Mucosa of descending colon (tissue), 3 donors: ENCODE measurements around the gene DOK6. TPM values are rescaled to one million over a fixed set of nuclear protein-coding genes. Genes with fewer than 3 reads are reported as not detected.

ENCODE experiments used
- ATAC-seq: fragments of 200-7000 bp; cut with Tn5 transposase; one replicate; pipeline ENCODE4 v1.9.1; 2020; ENCODE audit warnings: mild to moderate bottlenecking, moderate library complexity
- DNase-seq, 3 donors: peaks; one replicate each; pipeline ENCODE4 v3.0.0-alpha.2; 2020
- H3K36me3 ChIP-seq: fragments of 200-600 bp; one replicate; pipeline ENCODE4 v1.8.0; 2021; ENCODE audit warnings: low read depth, mild to moderate bottlenecking
- H3K4me1 ChIP-seq: fragments of 200-600 bp; one replicate; pipeline ENCODE4 v1.8.0; 2021; ENCODE audit warnings: low read depth, mild to moderate bottlenecking
- H3K4me3 ChIP-seq: fragments of 200-600 bp; one replicate; pipeline ENCODE4 v1.8.0; 2021; ENCODE audit warnings: mild to moderate bottlenecking
- H3K9me3 ChIP-seq: fragments of 200-600 bp; one replicate; pipeline ENCODE4 v1.8.0; 2021; ENCODE audit warnings: mild to moderate bottlenecking
- intact Hi-C, 2 donors: fragments of 100-400 bp; cut with DNase I in 1 of 2; cut with micrococcal nuclease in 1 of 2; formaldehyde crosslinking; loops; one replicate each; pipeline versions ENCODE4 v1.11.0 to v1.11.1; 2022; cut with DNase I, micrococcal nuclease
- total RNA-seq, 3 donors: library from RNA; stranded (reverse); fragmentation: NEBNext Ultra II Directional in 2 of 3; extraction: Animal tissue kit (Norgen Biotek cat#: 25700) in 2 of 3; gene quantifications; one replicate each; pipeline versions ENCODE4 v1.2.1 to v1.2.4, GENCODE V29; 2021 to 2023
- TF ChIP-seq, protein P1 (sequence below): fragments of 200-600 bp; IDR thresholded peaks from one replicate; pipeline ENCODE4 v1.8.0; 2022; ENCODE audit warnings: antibody characterized with exemption, mild to moderate bottlenecking
- donor health status: DM: no; HTN: no; CAD: no; lungs with moderate emphysema.
- donor health status: DM: no; HTN: no; CAD: no.
- donor health status: DM: no; HTN: yes; CAD: no.

Gene DOK6
- total RNA-seq, 3 donors from 2014 or later: 0.12 to 2.2 (median 0.72) TPM

DNA sequence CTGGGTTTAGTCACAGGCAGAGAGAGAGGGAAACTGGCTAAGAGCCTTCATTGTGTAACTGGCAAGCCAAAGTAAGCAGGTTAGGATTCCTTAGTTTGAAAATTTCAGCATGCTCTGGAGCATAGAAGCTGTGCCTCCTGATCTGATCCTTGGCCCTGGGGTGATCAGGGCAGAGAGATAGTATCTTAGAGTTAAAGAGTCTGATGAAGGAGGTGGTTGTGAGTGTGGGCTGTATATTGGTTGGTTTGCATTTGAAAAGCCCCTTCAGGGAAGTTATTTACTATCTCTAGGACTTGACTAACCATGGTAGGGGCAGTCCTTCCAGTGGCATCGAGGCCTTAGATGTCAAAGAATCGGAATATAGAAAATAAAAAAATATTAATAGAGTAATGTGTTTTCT lies 316.9 kb downstream of the DOK6 start:
- Histone ChIP-seq H3K36me3 (no peaks in the 10 kb centered on the region), H3K4me3 (no peak overlapping the region), H3K4me1 (no peaks in the 10 kb centered on the region), H3K9me3 (peaks cover 26% of the 10 kb centered on the region)
- intact Hi-C loops: no loop called here
- ATAC-seq (no peak), DNase-seq (no peak)
- TF ChIP-seq, protein P1, sequence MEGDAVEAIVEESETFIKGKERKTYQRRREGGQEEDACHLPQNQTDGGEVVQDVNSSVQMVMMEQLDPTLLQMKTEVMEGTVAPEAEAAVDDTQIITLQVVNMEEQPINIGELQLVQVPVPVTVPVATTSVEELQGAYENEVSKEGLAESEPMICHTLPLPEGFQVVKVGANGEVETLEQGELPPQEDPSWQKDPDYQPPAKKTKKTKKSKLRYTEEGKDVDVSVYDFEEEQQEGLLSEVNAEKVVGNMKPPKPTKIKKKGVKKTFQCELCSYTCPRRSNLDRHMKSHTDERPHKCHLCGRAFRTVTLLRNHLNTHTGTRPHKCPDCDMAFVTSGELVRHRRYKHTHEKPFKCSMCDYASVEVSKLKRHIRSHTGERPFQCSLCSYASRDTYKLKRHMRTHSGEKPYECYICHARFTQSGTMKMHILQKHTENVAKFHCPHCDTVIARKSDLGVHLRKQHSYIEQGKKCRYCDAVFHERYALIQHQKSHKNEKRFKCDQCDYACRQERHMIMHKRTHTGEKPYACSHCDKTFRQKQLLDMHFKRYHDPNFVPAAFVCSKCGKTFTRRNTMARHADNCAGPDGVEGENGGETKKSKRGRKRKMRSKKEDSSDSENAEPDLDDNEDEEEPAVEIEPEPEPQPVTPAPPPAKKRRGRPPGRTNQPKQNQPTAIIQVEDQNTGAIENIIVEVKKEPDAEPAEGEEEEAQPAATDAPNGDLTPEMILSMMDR: no peak

DNA sequence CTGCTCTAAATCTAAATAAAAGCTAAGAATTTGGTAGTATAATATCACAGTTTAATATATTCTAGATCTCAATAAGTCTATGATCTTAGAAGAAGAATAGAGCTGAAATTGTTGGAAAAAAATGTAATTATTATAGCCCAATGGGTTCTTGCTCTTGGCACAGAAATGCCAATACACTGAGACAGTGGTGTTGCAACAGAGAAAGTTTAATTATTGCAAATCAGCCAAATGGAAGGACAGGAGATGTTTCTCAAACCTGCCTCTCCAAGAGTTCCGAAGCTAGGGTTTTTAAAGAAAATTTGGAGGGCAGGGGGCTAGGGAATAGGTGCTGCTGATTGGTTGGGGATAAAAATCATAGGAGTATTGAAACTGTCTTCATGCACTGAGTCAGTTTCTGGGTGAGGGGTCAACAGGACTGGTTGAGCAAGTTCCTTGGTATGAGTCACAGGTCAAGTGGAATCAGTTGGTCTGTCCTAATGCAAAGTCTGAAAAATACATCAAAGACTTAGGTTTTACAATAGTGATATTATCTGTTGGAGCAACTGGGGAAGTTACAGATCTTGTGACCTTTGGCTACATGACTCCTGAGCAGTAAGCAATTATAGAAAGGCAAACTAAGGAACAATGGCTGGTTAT lies 318.3 kb downstream of the DOK6 start:
- Histone ChIP-seq H3K36me3 (no peaks in the 10 kb centered on the region), H3K9me3 (peaks cover 26% of the 10 kb centered on the region), H3K4me3 (no peak overlapping the region), H3K4me1 (no peaks in the 10 kb centered on the region)
- intact Hi-C loops: no loop called here
- DNase-seq (no peak), ATAC-seq (no peak)
- TF ChIP-seq, protein P1: no peak

DNA sequence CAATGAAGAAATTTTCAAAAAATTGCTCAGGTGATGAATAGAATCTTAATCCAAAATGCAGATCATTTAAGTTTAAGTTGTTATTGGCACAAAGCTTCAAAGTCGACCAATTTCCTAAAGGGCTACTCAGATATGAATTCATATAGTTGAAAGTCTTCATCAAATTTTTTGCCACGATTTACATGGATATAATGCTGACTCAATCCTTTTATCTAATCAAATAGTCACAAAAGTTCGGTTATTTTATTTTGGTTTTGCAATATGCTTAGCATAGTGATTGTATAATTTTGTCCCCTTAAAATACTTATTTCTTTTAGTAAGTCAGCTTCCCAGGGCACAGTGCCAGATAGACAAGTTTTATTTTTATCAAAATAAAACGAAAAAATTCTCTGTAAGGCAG lies 319.7 kb downstream of the DOK6 start:
- Histone ChIP-seq H3K4me3 (no peak overlapping the region), H3K9me3 (peaks cover 26% of the 10 kb centered on the region), H3K4me1 (no peaks in the 10 kb centered on the region), H3K36me3 (no peaks in the 10 kb centered on the region)
- intact Hi-C loops: no loop called here
- DNase-seq: no peak
- ATAC-seq: no peak
- TF ChIP-seq, protein P1: no peak

DNA sequence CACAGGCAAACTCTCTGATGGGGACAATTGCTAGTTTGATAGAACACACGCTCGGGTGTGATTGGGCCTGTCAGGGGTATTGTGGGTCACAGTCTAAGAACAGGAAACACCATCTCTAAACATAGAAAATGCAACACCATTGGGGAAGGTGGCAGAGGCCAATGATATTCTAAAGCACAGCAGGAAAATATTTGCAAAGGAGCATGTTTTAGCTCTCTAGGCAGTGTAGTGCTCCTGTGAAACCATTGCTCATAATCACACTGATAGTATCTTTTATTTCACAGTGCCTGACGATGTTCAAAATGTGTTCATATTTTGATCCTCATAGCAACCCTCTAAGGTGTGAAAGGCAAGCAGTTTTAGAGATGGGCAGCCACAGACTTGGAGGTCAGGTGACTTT lies 322.7 kb downstream of the DOK6 start:
- ATAC-seq (no peak), DNase-seq (no peak)
- TF ChIP-seq, protein P1: no peak
- peaks cover 17% of the 10 kb centered on the region for H3K9me3 ChIP-seq
- no peaks in the 10 kb centered on the region for H3K4me1 ChIP-seq
- no peaks in the 10 kb centered on the region for H3K36me3 ChIP-seq
- H3K4me3 ChIP-seq: no peak overlapping the region
- intact Hi-C loops: no loop called here

DNA sequence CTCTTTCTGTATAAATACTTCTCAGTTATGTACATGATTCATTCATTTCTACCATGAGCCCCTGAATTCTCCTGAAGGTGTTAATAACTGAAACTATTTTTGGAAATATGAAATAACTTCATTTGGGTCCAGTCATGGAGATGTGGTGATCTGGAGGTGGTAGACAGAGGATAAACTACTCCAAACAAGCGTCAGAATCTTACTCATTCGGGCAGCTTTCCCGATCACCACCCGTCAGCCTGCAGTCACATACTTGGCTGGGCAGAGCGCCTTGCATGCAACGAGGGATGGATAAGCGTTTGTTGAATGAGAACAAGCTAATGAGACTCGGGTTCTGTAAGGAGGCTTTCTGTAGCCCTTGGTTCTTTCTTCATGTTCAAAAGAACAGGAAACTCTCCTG lies 324.3 kb downstream of the DOK6 start:
- Histone ChIP-seq H3K9me3 (peaks cover 1% of the 10 kb centered on the region), H3K36me3 (no peaks in the 10 kb centered on the region), H3K4me1 (no peaks in the 10 kb centered on the region), H3K4me3 (no peak overlapping the region)
- DNase-seq (no peak), ATAC-seq (no peak)
- TF ChIP-seq, protein P1: no peak
- intact Hi-C loops: no loop called here
